ENCODE results near the gene MEST. TPM values are rescaled to one million over a fixed set of nuclear protein-coding genes. Genes with fewer than 3 reads are reported as not detected.

Gene MEST
- total RNA-seq, 1 experiment from 2014 or later = 112 TPM

DNA sequence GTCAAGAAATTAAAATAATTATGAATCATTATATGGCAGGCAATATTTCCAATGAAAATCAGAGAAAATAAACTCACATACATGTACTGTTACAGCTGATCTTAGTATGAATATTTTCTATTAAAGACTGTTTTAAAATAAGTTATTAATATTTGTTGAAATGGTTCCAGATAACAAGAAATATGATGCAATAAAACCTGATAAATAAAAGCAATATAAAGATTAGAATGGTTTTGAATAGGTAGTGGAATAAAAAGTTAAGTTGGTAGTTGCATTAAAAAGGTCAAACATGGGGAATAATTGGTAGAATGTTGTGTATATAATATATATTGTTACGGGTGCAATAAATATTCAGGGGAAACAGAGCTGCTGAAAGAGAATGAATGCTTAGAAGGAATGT, 52.5 kb downstream of the MEST start:
- H3K4me1 Mint-ChIP-seq = no peaks in the 10 kb centered on the region
- no peak overlapping the region for H3K23ac ChIP-seq (ENCODE audit: insufficient read length, low read depth, low read length)

More for the DNA sequence above, 52.5 kb downstream of the MEST start:
- Histone ChIP-seq H3K27ac (ENCODE audit: insufficient read length, low read depth, low read length) (no peak overlapping the region), H4K5ac (ENCODE audit: insufficient read length, low read depth, low read length) (no peak overlapping the region), H2AK5ac (ENCODE audit: insufficient read length, low read length) (no peak overlapping the region), H2BK20ac (ENCODE audit: low read depth, low read length, poor library complexity, severe bottlenecking) (no peak overlapping the region), H4K20me1 (ENCODE audit: control insufficient read depth, insufficient read depth, insufficient read length) (no peaks in the 10 kb centered on the region), H3K56ac (ENCODE audit: insufficient read length, low read depth, low read length) (no peak overlapping the region), H4K91ac (ENCODE audit: insufficient read length, low read depth, low read length) (no peak overlapping the region), H3K79me1 (ENCODE audit: insufficient read depth, low read depth, low read length, poor library complexity, severe bottlenecking) (no peaks in the 10 kb centered on the region), H3K4me2 (ENCODE audit: insufficient read depth, insufficient read length, low read length) (no peak overlapping the region), H3K79me2 (ENCODE audit: insufficient read depth, low read length) (no peaks in the 10 kb centered on the region), H2AFZ (ENCODE audit: low read length) (no peak overlapping the region), H2BK5ac (ENCODE audit: insufficient read length, low read length) (no peak overlapping the region), H3K14ac (ENCODE audit: insufficient read depth, low read length) (no peak overlapping the region), H3T11ph (ENCODE audit: low read length) (no peak overlapping the region), H2BK15ac (ENCODE audit: low read depth, low read length) (no peak overlapping the region), H2BK12ac (ENCODE audit: insufficient read length, low read depth, low read length) (no peak overlapping the region), H3K23me2 (ENCODE audit: insufficient read length, low read depth, low read length, poor library complexity, severe bottlenecking) (no peaks in the 10 kb centered on the region), H3K9me3 (ENCODE audit: control insufficient read depth, low read depth, low read length) (no peaks in the 10 kb centered on the region), H2BK120ac (ENCODE audit: low read depth, low read length, poor library complexity, severe bottlenecking) (no peak overlapping the region), H3K4ac (ENCODE audit: low read depth, low read length) (no peak overlapping the region), H3K9ac (ENCODE audit: extremely low read depth, insufficient read length, low read length) (no peak overlapping the region), H3K27me3 (ENCODE audit: insufficient read depth, low read length) (no peaks in the 10 kb centered on the region), H4K8ac (replicated peaks; ENCODE audit: insufficient read length, low read depth, low read length) (no peak overlapping the region), H3K18ac (ENCODE audit: insufficient read length, low read depth, low read length) (no peak overlapping the region), H3K4me1 (ENCODE audit: insufficient read depth, low read length) (no peaks in the 10 kb centered on the region)
- Mint-ChIP-seq H3K36me3 (ENCODE audit: insufficient read depth in 1 of 3, low read depth in 3 of 3) (peaks cover 2 to 27% (median 17%) of the 10 kb centered on the region in 3 experiments; a peak in 5 of 7 replicates), H3K4me3 (no peak overlapping the region), H3K9me3 (no peaks in the 10 kb centered on the region), H3K27ac (no peak overlapping the region), H3K27me3 (ENCODE audit: low read depth) (no peaks in the 10 kb centered on the region)
- WGBS (ENCODE audit: extremely low coverage, insufficient read length, low lambda C conversion rate) = 100% methylated on average over 1 of the region's 1 CpG
- TF ChIP-seq, protein P1, sequence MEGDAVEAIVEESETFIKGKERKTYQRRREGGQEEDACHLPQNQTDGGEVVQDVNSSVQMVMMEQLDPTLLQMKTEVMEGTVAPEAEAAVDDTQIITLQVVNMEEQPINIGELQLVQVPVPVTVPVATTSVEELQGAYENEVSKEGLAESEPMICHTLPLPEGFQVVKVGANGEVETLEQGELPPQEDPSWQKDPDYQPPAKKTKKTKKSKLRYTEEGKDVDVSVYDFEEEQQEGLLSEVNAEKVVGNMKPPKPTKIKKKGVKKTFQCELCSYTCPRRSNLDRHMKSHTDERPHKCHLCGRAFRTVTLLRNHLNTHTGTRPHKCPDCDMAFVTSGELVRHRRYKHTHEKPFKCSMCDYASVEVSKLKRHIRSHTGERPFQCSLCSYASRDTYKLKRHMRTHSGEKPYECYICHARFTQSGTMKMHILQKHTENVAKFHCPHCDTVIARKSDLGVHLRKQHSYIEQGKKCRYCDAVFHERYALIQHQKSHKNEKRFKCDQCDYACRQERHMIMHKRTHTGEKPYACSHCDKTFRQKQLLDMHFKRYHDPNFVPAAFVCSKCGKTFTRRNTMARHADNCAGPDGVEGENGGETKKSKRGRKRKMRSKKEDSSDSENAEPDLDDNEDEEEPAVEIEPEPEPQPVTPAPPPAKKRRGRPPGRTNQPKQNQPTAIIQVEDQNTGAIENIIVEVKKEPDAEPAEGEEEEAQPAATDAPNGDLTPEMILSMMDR (conservative IDR thresholded peaks at IDR 0.05) = no peak
- no peak for DNase-seq
